OCI-LY1 (cell line): ENCODE measurements around the gene MAP2K7.

Experiments
- H2AFZ ChIP-seq: fragments of 200-600 bp; sonication (generic), shearing (Covaris generic); 2 replicates; pipeline ENCODE4 v1.6.0; 2014; ENCODE audit warnings: antibody characterized with exemption, mild to moderate bottlenecking, low read length
- H3F3A ChIP-seq: fragments of 200-600 bp; sonication (generic), shearing (Covaris generic); 2 replicates; pipeline ENCODE4 v1.6.0; 2014; ENCODE audit warnings: mild to moderate bottlenecking, antibody characterized with exemption, low read length, moderate library complexity; ENCODE audit not compliant: insufficient read depth
- H3K27ac ChIP-seq: fragments of 200-600 bp; sonication (generic); 2 replicates; pipeline ENCODE4 v1.5.1; 2014; ENCODE audit warnings: low read length, mixed run types, mild to moderate bottlenecking, low read depth; ENCODE audit not compliant: poor library complexity, severe bottlenecking
- H3K27me3 ChIP-seq: fragments of 200-600 bp; sonication (generic); 2 replicates; pipeline ENCODE4 v1.6.0; 2014; ENCODE audit warnings: antibody characterized with exemption, mild to moderate bottlenecking, low read length, moderate library complexity; ENCODE audit not compliant: insufficient read depth
- H3K36me3 ChIP-seq: fragments of 200-600 bp; sonication (generic); 2 replicates; pipeline ENCODE4 v1.6.1; 2014; ENCODE audit warnings: mild to moderate bottlenecking, antibody characterized with exemption, low read length, moderate library complexity, mixed read lengths; ENCODE audit not compliant: insufficient read depth
- H3K4me1 ChIP-seq: fragments of 200-600 bp; sonication (generic); 2 replicates; pipeline ENCODE4 v1.5.1; 2014; ENCODE audit warnings: mild to moderate bottlenecking, low read length, moderate library complexity; ENCODE audit not compliant: insufficient read depth, severe bottlenecking
- H3K4me2 ChIP-seq: fragments of 200-600 bp; sonication (generic), shearing (Covaris generic); 2 replicates; pipeline ENCODE4 v1.6.1; 2014; ENCODE audit warnings: low read length
- H3K4me3 ChIP-seq: fragments of 200-600 bp; sonication (generic); 2 replicates; pipeline ENCODE4 v1.5.1; 2014; ENCODE audit warnings: low read length, low read depth, mild to moderate bottlenecking, mixed read lengths; ENCODE audit not compliant: poor library complexity, severe bottlenecking
- H3K79me2 ChIP-seq: fragments of 200-600 bp; shearing (Covaris generic); 2 replicates; pipeline ENCODE4 v1.6.1; 2016; ENCODE audit warnings: mixed run types, low read length, mixed read lengths; ENCODE audit not compliant: insufficient read depth
- H3K9ac ChIP-seq: fragments of 200-600 bp; sonication (generic), shearing (Covaris generic); 2 replicates; pipeline ENCODE4 v1.6.1; 2014; ENCODE audit warnings: mild to moderate bottlenecking, low read length, mixed read lengths
- H3K9me2 ChIP-seq: fragments of 200-600 bp; sonication (generic), shearing (Covaris generic); 2 replicates; pipeline ENCODE4 v1.6.1; 2014; ENCODE audit warnings: low read depth, mild to moderate bottlenecking, low read length, mixed read lengths
- H3K9me3 ChIP-seq: fragments of 200-600 bp; shearing (Covaris generic); 2 replicates; pipeline ENCODE4 v1.6.1; 2014; ENCODE audit warnings: low read length, mixed read lengths
- H4K20me1 ChIP-seq: fragments of 200-600 bp; sonication (generic), shearing (Covaris generic); 2 replicates; pipeline ENCODE4 v1.6.0; 2016; ENCODE audit warnings: mild to moderate bottlenecking, low read length; ENCODE audit not compliant: insufficient read depth
- CTCF ChIP-seq: fragments of 200-600 bp; sonication (generic), shearing (Covaris generic); IDR thresholded peaks from 2 replicates; pipeline ENCODE4 v1.5.1; 2017; ENCODE audit warnings: mild to moderate bottlenecking, antibody characterized with exemption, low read length, moderate library complexity, mixed read lengths
- EZH2 ChIP-seq: fragments of 200-600 bp; sonication (generic), shearing (Covaris generic); IDR thresholded peaks from 2 replicates; pipeline ENCODE4 v1.8.0; 2017; ENCODE audit warnings: borderline replicate concordance, mixed run types, mild to moderate bottlenecking, antibody characterized with exemption, low read length, moderate library complexity, mixed read lengths

MAP2K7 gene

GRCh38 chr19:7933411-7933810 lies 29.7 kb downstream of the MAP2K7 start:
- TF ChIP-seq EZH2 (no peak), CTCF (peak; percentile 34; the same call in 1 of the 2 replicates)
- no peaks in the 10 kb centered on the region for H3K79me2 ChIP-seq
- H3K9me3 ChIP-seq, result no peaks in the 10 kb centered on the region
- no peaks in the 10 kb centered on the region for H4K20me1 ChIP-seq
- no peaks in the 10 kb centered on the region for H3F3A ChIP-seq
- H3K9ac ChIP-seq, result no peak overlapping the region
- no peak overlapping the region for H3K4me2 ChIP-seq
- H3K27ac ChIP-seq, result no peak overlapping the region
- no peak overlapping the region for H3K4me3 ChIP-seq
- no peaks in the 10 kb centered on the region for H3K9me2 ChIP-seq
- no peak overlapping the region for H2AFZ ChIP-seq
- no peaks in the 10 kb centered on the region for H3K27me3 ChIP-seq
- H3K36me3 ChIP-seq, result peaks cover 85% of the 10 kb centered on the region
- H3K4me1 ChIP-seq, result no peaks in the 10 kb centered on the region

GRCh38 chr19:7933828-7934725 lies 30.4 kb downstream of the MAP2K7 start:
- H3K4me3 ChIP-seq, result no peak overlapping the region
- no peaks in the 10 kb centered on the region for H3K79me2 ChIP-seq
- no peaks in the 10 kb centered on the region for H3K27me3 ChIP-seq
- H3K4me1 ChIP-seq, result no peaks in the 10 kb centered on the region
- peaks cover 89% of the 10 kb centered on the region for H3K36me3 ChIP-seq
- TF ChIP-seq CTCF, result no peak
- no peak overlapping the region for H3K27ac ChIP-seq
- no peaks in the 10 kb centered on the region for H4K20me1 ChIP-seq
- no peak overlapping the region for H2AFZ ChIP-seq
- no peaks in the 10 kb centered on the region for H3K9me2 ChIP-seq
- H3K9ac ChIP-seq, result no peak overlapping the region
- H3K9me3 ChIP-seq, result no peaks in the 10 kb centered on the region
- no peaks in the 10 kb centered on the region for H3F3A ChIP-seq
- H3K4me2 ChIP-seq, result no peak overlapping the region

- H2AFZ ChIP-seq, result no peak overlapping the region
- peaks cover 88% of the 10 kb centered on the region for H3K36me3 ChIP-seq
- no peaks in the 10 kb centered on the region for H3K4me1 ChIP-seq
- no peaks in the 10 kb centered on the region for H3K9me2 ChIP-seq
- TF ChIP-seq EZH2 (no peak), CTCF (no peak)
- H3K4me3 ChIP-seq, result no peak overlapping the region
- no peaks in the 10 kb centered on the region for H3K79me2 ChIP-seq
- no peaks in the 10 kb centered on the region for H3K9me3 ChIP-seq
- H3K27ac ChIP-seq, result no peak overlapping the region
- H3K27me3 ChIP-seq, result no peaks in the 10 kb centered on the region
- H4K20me1 ChIP-seq, result no peaks in the 10 kb centered on the region
- H3K4me2 ChIP-seq, result no peak overlapping the region
- no peaks in the 10 kb centered on the region for H3F3A ChIP-seq
- no peak overlapping the region for H3K9ac ChIP-seq
These were observed 31.1 kb downstream of the MAP2K7 start for GRCh38 chr19:7934766-7935165.
